ENCODE measurements around the gene APRT. TPM values are rescaled to one million over a fixed set of nuclear protein-coding genes. Genes with fewer than 3 reads are reported as not detected.

Gene APRT
- total RNA-seq, 1 donor from 2014 or later, result 85.2 TPM

DNA sequence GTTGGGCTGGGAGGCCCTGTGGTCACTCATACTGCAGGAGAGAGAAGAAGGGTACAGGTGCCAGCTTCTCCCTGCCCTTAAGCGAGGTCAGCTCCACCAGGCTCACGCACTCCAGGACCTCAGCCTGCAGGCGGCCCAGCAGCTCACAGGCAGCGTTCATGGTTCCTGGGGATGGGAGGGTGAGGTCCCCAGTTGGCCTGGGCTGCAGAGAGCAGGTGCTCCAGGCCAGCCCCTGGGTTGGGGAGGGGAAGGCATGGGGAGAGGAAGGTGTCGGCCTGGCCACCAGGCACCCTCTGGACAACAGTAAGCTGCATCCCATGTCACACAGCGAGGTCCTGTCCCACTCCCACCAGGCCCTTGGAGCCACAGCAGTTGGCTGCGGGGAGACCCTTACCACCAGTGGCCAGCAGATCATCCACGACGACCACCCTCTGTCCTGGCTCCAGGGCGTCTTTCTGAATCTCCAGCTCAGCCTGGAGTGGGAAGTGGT is 2.0 kb downstream of the APRT start:
- intact Hi-C loops (cut with DNase I), result no loop called here
- ATAC-seq (no peak), DNase-seq (peak; percentile 58)
- H3K4me1 ChIP-seq, result peaks cover 23% of the 10 kb centered on the region
- H3K4me3 ChIP-seq, result no peak overlapping the region
- H3K36me3 ChIP-seq, result peaks cover 14% of the 10 kb centered on the region
- H3K9me3 ChIP-seq, result no peaks in the 10 kb centered on the region
- H3K27me3 ChIP-seq, result no peaks in the 10 kb centered on the region
- no peak overlapping the region for H3K27ac ChIP-seq
- TF ChIP-seq, protein P1, sequence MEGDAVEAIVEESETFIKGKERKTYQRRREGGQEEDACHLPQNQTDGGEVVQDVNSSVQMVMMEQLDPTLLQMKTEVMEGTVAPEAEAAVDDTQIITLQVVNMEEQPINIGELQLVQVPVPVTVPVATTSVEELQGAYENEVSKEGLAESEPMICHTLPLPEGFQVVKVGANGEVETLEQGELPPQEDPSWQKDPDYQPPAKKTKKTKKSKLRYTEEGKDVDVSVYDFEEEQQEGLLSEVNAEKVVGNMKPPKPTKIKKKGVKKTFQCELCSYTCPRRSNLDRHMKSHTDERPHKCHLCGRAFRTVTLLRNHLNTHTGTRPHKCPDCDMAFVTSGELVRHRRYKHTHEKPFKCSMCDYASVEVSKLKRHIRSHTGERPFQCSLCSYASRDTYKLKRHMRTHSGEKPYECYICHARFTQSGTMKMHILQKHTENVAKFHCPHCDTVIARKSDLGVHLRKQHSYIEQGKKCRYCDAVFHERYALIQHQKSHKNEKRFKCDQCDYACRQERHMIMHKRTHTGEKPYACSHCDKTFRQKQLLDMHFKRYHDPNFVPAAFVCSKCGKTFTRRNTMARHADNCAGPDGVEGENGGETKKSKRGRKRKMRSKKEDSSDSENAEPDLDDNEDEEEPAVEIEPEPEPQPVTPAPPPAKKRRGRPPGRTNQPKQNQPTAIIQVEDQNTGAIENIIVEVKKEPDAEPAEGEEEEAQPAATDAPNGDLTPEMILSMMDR (IDR thresholded peaks at IDR 0.05), result no peak

DNA sequence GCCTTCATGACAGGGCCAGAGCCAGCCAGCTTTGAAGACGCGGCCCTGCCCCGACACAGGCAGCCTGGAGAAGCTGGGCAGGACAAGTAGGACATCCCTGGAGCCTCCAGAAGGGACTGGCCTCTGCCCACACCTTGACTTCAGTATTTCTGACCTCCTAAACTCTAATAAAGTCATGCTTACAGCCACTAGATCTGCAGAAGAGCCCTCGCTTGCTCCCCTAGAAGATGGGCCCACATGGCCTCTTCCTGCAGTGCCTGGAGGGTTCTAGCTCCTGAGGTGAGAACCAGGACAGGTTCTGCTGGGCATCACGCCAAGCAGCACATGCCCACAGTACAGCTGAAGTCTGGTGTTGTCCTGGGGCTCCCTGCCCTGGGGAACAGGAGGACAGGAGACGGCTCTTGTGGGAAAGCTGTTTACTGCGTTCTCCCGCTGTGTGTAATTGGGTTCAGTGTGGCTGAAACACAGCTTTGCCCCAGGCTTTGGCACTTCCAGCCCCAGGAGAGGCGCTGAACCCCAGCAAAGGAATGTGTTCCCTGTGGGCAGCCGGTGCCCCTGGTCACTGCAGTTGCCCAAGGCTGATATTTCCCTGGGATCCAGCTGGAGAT is 2.6 kb downstream of the APRT start:
- no peak overlapping the region for H3K27ac ChIP-seq
- peaks cover 14% of the 10 kb centered on the region for H3K36me3 ChIP-seq
- ATAC-seq (no peak), DNase-seq (peak; percentile 56)
- no peak overlapping the region for H3K4me3 ChIP-seq
- TF ChIP-seq, protein P1 (IDR thresholded peaks at IDR 0.05), result no peak
- intact Hi-C loops (cut with DNase I), result no loop called here
- no peaks in the 10 kb centered on the region for H3K9me3 ChIP-seq
- H3K4me1 ChIP-seq, result peaks cover 27% of the 10 kb centered on the region
- no peaks in the 10 kb centered on the region for H3K27me3 ChIP-seq

DNA sequence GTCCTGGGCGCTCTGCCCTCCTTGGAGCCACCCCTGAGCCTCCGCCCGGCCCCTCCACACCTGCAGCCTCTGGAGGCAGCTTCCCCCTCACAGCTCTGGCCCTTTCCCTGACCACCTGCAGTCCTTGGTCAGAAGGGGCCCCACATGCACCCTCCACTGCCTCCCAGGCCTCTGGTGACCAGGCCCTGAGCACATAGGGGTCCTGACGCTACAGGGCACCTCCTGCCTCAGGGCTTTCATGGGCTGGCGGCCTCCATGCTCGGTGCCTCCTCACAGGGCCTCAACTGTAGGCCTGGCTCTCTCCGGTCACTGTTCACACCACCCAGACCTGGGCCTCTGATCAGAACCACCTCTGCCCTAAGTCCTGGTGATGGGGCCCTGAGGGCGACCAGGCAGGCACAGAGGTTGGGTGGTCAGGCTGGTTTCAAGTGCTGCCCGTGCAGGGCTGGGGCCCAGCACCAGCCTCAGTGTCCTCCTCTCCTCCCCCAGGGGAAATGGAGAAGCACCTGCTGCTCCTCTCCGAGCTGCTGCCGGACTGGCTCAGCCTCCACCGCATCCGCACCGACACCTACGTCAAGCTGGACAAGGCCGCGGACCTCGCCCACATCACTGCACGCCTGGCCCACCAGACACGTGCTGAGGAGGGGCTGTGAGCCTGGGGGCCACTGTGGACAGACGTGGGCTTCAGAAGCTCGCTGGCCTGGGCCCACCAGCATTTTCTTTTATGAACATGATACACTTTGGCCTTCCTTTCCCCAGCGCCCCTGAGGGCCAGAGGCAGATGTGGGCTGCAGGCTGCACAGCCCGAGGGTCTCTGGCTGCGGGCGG is 3.9 kb downstream of the APRT start:
- Histone ChIP-seq H3K27me3 (no peaks in the 10 kb centered on the region), H3K4me1 (peaks cover 26% of the 10 kb centered on the region), H3K36me3 (peaks cover 14% of the 10 kb centered on the region), H3K9me3 (no peaks in the 10 kb centered on the region), H3K4me3 (no peak overlapping the region), H3K27ac (no peak overlapping the region)
- ATAC-seq, result no peak
- peak; percentile 60 for DNase-seq
- TF ChIP-seq, protein P1 (IDR thresholded peaks at IDR 0.05), result no peak
- intact Hi-C loops (cut with DNase I), result no loop called here

DNA sequence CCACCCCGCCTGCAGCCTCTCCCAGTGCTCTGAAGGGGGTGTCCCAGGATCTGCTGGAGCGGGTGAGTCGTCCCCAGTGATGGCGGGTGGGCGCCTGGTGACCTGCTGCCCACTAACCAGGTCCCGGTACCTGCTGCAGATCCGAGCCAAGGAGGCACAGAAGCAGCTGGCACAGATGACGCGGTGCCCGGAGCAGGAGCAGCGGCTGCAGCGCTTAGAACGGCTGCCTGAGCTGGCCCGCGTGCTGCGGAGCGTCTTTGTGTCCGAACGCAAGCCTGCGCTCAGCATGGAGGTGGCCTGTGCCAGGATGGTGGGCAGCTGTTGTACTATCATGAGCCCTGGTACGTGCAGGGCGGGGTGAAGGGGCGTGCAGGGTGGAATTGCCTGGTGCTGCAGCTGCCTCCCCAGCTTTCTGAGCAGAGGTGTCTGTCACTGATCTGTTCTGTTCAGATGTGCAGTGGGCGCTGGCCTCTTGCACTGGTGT is 4.5 kb downstream of the APRT start:
- DNase-seq (peak; percentile 60), ATAC-seq (no peak)
- no peaks in the 10 kb centered on the region for H3K27me3 ChIP-seq
- no peak overlapping the region for H3K27ac ChIP-seq
- peaks cover 14% of the 10 kb centered on the region for H3K36me3 ChIP-seq
- H3K9me3 ChIP-seq, result no peaks in the 10 kb centered on the region
- intact Hi-C loops (cut with DNase I), result no loop called here
- TF ChIP-seq, protein P1 (IDR thresholded peaks at IDR 0.05), result no peak
- H3K4me3 ChIP-seq, result no peak overlapping the region
- H3K4me1 ChIP-seq, result peaks cover 24% of the 10 kb centered on the region

DNA sequence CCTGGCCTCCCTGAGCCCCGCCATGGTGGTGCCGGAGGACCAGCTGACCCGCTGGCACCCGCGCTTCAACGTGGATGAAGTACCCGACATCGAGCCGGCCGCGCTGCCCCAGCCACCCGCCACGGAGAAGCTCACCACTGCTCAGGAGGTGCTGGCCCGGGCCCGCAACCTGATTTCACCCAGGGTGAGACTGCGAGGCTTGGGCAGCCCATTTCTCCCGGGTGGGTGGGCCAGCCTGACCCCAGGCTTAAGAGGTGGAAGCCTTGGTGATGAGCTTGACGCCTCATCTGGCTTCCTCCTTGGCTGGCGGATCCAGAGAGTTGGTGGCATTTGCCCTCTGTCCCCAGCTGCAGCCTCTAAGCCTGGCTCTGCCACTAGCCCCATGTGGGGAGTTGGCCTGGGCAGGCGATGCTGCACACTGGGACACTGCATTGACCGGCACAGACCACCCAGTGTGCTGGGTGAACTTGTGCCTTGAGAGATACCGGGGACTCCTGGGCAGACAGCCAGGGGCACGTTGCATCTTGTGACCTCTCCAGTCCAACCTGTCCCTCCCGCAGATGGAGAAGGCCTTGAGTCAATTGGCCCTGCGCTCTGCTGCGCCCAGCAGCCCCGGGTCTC is 5.1 kb downstream of the APRT start:
- DNase-seq (peak; percentile 64), ATAC-seq (no peak)
- H3K4me3 ChIP-seq, result no peak overlapping the region
- no peaks in the 10 kb centered on the region for H3K27me3 ChIP-seq
- peaks cover 25% of the 10 kb centered on the region for H3K4me1 ChIP-seq
- intact Hi-C loops (cut with DNase I), result no loop called here
- no peaks in the 10 kb centered on the region for H3K9me3 ChIP-seq
- TF ChIP-seq, protein P1 (IDR thresholded peaks at IDR 0.05), result no peak
- H3K36me3 ChIP-seq, result peaks cover 14% of the 10 kb centered on the region
- no peak overlapping the region for H3K27ac ChIP-seq
